D341Med (cell line): Measurements from ENCODE around the gene HOXD11.

Experiments used
- DNase-seq: peaks from one replicate; pipeline ENCODE4 v3.0.0; 2012; ENCODE audit warnings: low spot score

The HOXD11 gene

GRCh38 chr2:176105730-176106580, 1.1 kb upstream of the HOXD11 start:
- DNase-seq: no peak

DNA sequence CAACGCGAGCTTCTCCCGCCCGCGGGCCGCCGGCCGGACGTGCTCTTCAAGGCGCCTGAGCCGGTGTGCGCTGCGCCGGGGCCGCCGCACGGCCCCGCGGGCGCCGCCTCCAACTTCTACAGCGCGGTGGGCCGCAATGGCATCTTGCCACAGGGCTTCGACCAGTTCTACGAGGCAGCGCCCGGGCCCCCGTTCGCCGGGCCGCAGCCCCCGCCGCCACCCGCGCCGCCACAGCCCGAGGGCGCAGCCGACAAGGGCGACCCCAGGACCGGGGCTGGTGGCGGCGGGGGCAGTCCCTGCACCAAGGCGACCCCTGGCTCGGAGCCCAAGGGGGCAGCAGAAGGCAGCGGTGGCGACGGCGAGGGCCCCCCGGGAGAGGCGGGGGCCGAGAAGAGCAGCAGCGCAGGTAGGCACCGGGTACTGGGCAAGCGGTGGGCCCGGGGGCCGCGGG, 676 bp downstream of the HOXD11 start:
- no peak for DNase-seq

GRCh38 chr2:176109192-176109901, 2.3 kb downstream of the HOXD11 start:
- DNase-seq: no peak

- DNase-seq: no peak
Measured at GRCh38 chr2:176109946-176110345, 2.9 kb downstream of the HOXD11 start.

DNA sequence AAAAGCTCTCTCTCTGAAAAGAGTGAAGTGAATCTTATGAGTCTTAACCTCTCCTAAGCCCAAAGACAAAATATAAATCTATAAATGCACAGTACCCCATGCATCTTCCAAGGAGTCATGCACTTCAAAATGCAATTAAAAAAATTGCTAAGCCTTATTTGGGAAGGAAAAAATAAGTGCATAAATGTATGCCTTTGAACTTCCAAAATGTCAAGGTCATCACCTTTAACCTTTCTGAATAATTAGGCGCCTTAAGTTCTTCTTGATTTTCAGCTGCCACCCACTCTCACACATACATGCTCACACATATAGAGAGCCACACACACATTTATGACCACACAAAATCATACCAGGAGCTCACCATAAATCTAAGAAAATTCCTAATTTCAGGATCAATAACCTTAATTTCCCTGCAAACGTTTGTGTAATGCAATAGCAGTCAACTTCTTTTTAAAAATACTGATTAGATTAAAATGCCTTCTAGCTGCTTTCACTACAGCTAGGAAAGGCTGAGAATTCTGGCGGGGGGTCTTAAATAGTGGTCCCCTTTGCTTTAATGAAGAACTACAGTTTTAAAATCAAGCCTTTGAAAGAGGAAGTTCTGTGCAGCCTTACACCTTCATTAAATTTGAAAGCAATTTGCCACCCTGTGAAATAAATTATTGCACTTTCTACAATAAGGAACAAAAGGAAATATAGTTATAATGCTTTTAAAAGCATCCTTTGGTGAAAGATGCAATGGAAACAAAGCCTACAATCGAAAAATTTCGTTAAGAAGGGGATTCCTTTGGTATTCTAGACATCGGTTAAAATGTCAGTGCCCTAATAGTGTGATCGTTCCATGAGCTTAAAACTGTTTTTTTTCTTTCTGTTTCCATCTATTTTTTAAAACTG, 3.6 kb downstream of the HOXD11 start:
- no peak for DNase-seq

GRCh38 chr2:176111309-176111663, 4.2 kb downstream of the HOXD11 start:
- peak; percentile 69 for DNase-seq

DNA sequence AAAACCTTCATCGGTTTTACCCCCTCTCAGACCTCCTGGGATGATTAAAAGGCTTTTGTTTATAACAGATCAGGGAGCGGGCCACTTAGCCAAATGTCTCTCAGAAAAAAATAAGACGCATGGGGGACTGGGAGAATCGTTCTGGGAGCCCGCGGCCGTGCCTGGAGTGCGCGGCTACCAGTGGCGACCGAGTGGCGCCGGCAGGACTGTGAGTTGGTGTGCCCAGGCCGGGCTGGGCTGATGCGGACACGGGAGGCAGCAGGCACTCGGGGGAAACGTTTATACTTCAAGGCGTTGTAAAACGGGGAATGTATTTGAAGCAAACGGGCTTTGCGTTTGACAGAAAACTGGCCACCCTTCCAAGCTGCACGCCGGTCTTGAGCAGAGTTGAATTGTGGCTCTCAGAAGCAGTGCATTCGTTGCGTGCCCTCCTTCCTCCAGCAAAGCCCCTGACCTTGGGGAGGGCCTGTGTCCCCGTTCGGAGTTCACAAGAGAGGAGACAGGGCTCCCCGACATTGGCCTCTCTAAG, 4.8 kb downstream of the HOXD11 start:
- DNase-seq: no peak

GRCh38 chr2:176112375-176113302, 5.6 kb downstream of the HOXD11 start:
- no peak for DNase-seq

GRCh38 chr2:176114120-176114929, 7.2 kb downstream of the HOXD11 start:
- DNase-seq: no peak

- no peak for DNase-seq
Measured at GRCh38 chr2:176114930-176115625, 8.0 kb downstream of the HOXD11 start.

GRCh38 chr2:176115883-176116813, 9.1 kb downstream of the HOXD11 start, which contains the start of gene HOXD10:
HOXD10 (plus strand) TSS chr2:176116778; CDS start chr2:176116834, 56 bp downstream.
- DNase-seq: no peak

- DNase-seq: no peak
Measured at GRCh38 chr2:176117162-176117822, 10.2 kb downstream of the HOXD11 start.

GRCh38 chr2:176117823-176118371, 10.8 kb downstream of the HOXD11 start:
- no peak for DNase-seq

- no peak for DNase-seq
Measured at GRCh38 chr2:176118601-176119339, 11.7 kb downstream of the HOXD11 start.

- no peak for DNase-seq
Measured at GRCh38 chr2:176120364-176121189, 13.5 kb downstream of the HOXD11 start.
